SK-N-SH (cell line): ENCODE measurements around the gene MBTPS1. TPM values are rescaled to one million over a fixed set of nuclear protein-coding genes. Genes with fewer than 3 reads are reported as not detected.

Experiments
- CTCF ChIA-PET: fragments of 300-600, 350-600 bp; formaldehyde crosslinking; extraction: SDS; loops from one replicate; lab custom pipeline; 2021; lab: Yijun Ruan, JAX
- POLR2A ChIA-PET: fragments of 350-600 bp; sonication (Branson Sonifier 250); formaldehyde crosslinking; extraction: SDS; loops from one replicate; lab custom pipeline; 2020; ENCODE audit warnings: antibody characterized with exemption, inconsistent platforms; lab: Yijun Ruan, JAX
- DNase-seq: peaks from one replicate; pipeline ENCODE4 v3.0.0; 2012
- H2AFZ ChIP-seq: fragments of 200-600 bp; sonication (generic); 2 replicates; pipeline ENCODE4 v1.8.1; 2016; ENCODE audit warnings: antibody characterized with exemption, mild to moderate bottlenecking, low read depth
- H3F3A ChIP-seq: fragments of 200-600 bp; sonication (generic); replicated peaks from 2 replicates; pipeline ENCODE3; 2016; ENCODE audit warnings: antibody characterized with exemption, mild to moderate bottlenecking; ENCODE audit not compliant: insufficient read depth
- H3K27ac ChIP-seq, 2 experiments: fragments of 200-500 bp in 1 of 2; fragments of 200-600 bp in 1 of 2; sonication (Bioruptor generic) in 1 of 2; sonication (generic), shearing (Covaris generic) in 1 of 2; 2 replicates each; pipeline versions ENCODE4 v1.5.1 to v1.6.1; 2014 to 2016; ENCODE audit warnings: low read depth in 2 of 2, inconsistent platforms in 1 of 2, low read length in 1 of 2, mild to moderate bottlenecking in 1 of 2, mixed read lengths in 1 of 2
- H3K27me3 ChIP-seq: fragments of 200-600 bp; sonication (generic), shearing (Covaris generic); 2 replicates; pipeline ENCODE4 v1.6.1; 2016; ENCODE audit warnings: mixed run types; ENCODE audit not compliant: insufficient read depth
- H3K36me3 ChIP-seq, 2 experiments: fragments of 200-500 bp in 1 of 2; fragments of 200-600 bp in 1 of 2; sonication (Bioruptor generic) in 1 of 2; sonication (generic) in 1 of 2; replicated peaks in 1 of 2; 2 replicates each; pipeline versions ENCODE3 to v1.5.1; 2014 to 2016; ENCODE audit warnings: low read length in 1 of 2, mild to moderate bottlenecking in 1 of 2; ENCODE audit not compliant: insufficient read depth in 2 of 2, control insufficient read depth in 1 of 2
- H3K4me1 ChIP-seq, 2 experiments: fragments of 200-500 bp in 1 of 2; fragments of 200-600 bp in 1 of 2; sonication (Bioruptor generic) in 1 of 2; sonication (generic), shearing (Covaris generic) in 1 of 2; 2 replicates each; pipeline versions ENCODE4 v1.5.1 to v1.6.1; 2014 to 2016; ENCODE audit warnings: low read depth in 1 of 2, low read length in 1 of 2, mixed run types in 1 of 2; ENCODE audit not compliant: insufficient read depth in 2 of 2, control insufficient read depth in 1 of 2
- H3K4me2 ChIP-seq: fragments of 200-600 bp; sonication (generic), shearing (Covaris generic); 2 replicates; pipeline ENCODE4 v1.6.1; 2017; ENCODE audit warnings: mixed run types
- H3K4me3 ChIP-seq, 2 experiments: fragments of 200-500 bp in 1 of 2; fragments of 200-600 bp in 1 of 2; sonication (Bioruptor generic) in 1 of 2; sonication (generic), shearing (Covaris generic) in 1 of 2; 2 replicates each; pipeline versions ENCODE4 v1.5.1 to v1.8.1; 2014 to 2016; ENCODE audit warnings: low read depth in 2 of 2, inconsistent platforms in 1 of 2, low read length in 1 of 2, mild to moderate bottlenecking in 1 of 2, mixed read lengths in 1 of 2, moderate library complexity in 1 of 2
- H3K79me2 ChIP-seq: fragments of 200-600 bp; sonication (generic); 2 replicates; pipeline ENCODE4 v1.8.1; 2017; ENCODE audit warnings: mild to moderate bottlenecking; ENCODE audit not compliant: insufficient read depth
- H3K9ac ChIP-seq: fragments of 200-600 bp; sonication (generic); 2 replicates; pipeline ENCODE4 v1.6.1; 2017; ENCODE audit warnings: mixed run types
- H3K9me2 ChIP-seq: fragments of 200-600 bp; sonication (generic); 2 replicates; pipeline ENCODE4 v1.6.1; 2017; ENCODE audit warnings: mixed run types
- H3K9me3 ChIP-seq: fragments of 200-600 bp; sonication (generic); 2 replicates; pipeline ENCODE4 v1.6.1; 2017; ENCODE audit warnings: mixed run types, mild to moderate bottlenecking, moderate library complexity
- H4K20me1 ChIP-seq: fragments of 200-600 bp; sonication (generic); 2 replicates; pipeline ENCODE4 v1.6.1; 2017; ENCODE audit warnings: mild to moderate bottlenecking, mixed run types; ENCODE audit not compliant: insufficient read depth
- CHD2 ChIP-seq: fragments of 150-350 bp; IDR thresholded peaks from 2 replicates; pipeline ENCODE4 v1.6.1; 2018; ENCODE audit warnings: low read length; ENCODE audit not compliant: partially characterized antibody
- ELF1 ChIP-seq: IDR thresholded peaks from 2 replicates; pipeline ENCODE4 v1.4.0; 2012
- FOXJ3 ChIP-seq: sonication (generic); formaldehyde crosslinking; IDR thresholded peaks from 2 replicates; pipeline ENCODE4 v1.5.1; 2020; ENCODE audit warnings: mild to moderate bottlenecking, missing genetic modification reagents
- FOXM1 ChIP-seq: IDR thresholded peaks from 2 replicates; pipeline ENCODE4 v1.4.0; 2012; ENCODE audit warnings: low read depth, mild to moderate bottlenecking
- GABPA ChIP-seq: IDR thresholded peaks from 2 replicates; pipeline ENCODE4 v1.4.0; 2012; ENCODE audit warnings: low read depth, mild to moderate bottlenecking
- GATA2 ChIP-seq: sonication (generic); formaldehyde crosslinking; IDR thresholded peaks from 2 replicates; pipeline ENCODE4 v1.5.0; 2020; ENCODE audit warnings: mild to moderate bottlenecking, missing genetic modification reagents
- MXI1 ChIP-seq: IDR thresholded peaks from 2 replicates; pipeline ENCODE4 v1.6.1; 2012; ENCODE audit warnings: mild to moderate bottlenecking, low read depth, low read length, improper control_type of control experiment
- NFIC ChIP-seq: IDR thresholded peaks from 2 replicates; pipeline ENCODE4 v1.4.0; 2012; ENCODE audit warnings: borderline replicate concordance
- NRF1 ChIP-seq: IDR thresholded peaks from 2 replicates; pipeline ENCODE4 v1.6.1; 2012; ENCODE audit warnings: low read depth, mild to moderate bottlenecking, low read length
- POLR2AphosphoS5 ChIP-seq: IDR thresholded peaks from 2 replicates; pipeline ENCODE4 v1.6.1; 2012; ENCODE audit warnings: low read depth, low read length
- RAD21 ChIP-seq: IDR thresholded peaks from 2 replicates; pipeline ENCODE4 v1.6.1; 2012; ENCODE audit warnings: mild to moderate bottlenecking, low read length
- RCOR1 ChIP-seq: fragments of 150-350 bp; IDR thresholded peaks from 2 replicates; pipeline ENCODE4 v1.6.1; 2017; ENCODE audit warnings: antibody characterized with exemption, low read length
- RXRA ChIP-seq: IDR thresholded peaks from 2 replicates; pipeline ENCODE4 v1.4.0; 2012; ENCODE audit warnings: low read depth, mild to moderate bottlenecking, borderline replicate concordance
- YY1 ChIP-seq: IDR thresholded peaks from 2 replicates; pipeline ENCODE4 v1.4.0; 2012; ENCODE audit warnings: low read depth, mild to moderate bottlenecking
- WGBS: methylation state at CpG from one replicate; pipeline ENCODE4 v1.1.6; 2017; ENCODE audit warnings: low lambda C conversion rate; 5-methylcytosine and 5-hydroxymethylcytosine counted together
- polyA plus RNA-seq, 3 experiments: library from polyadenylated mRNA; depleted of rRNA; stranded (reverse); fragments of >200 nt; gene quantifications; 2 replicates each; pipeline ENCODE4 v1.2.3, GENCODE V29; 2012
- TF ChIP-seq, protein P1 (sequence below): fragments of 150-350 bp; IDR thresholded peaks from 2 replicates; pipeline ENCODE4 v1.6.1; 2016; ENCODE audit warnings: mild to moderate bottlenecking, low read depth, low read length
- TF ChIP-seq, protein P2 (sequence below): IDR thresholded peaks from 2 replicates; pipeline ENCODE4 v1.4.0; 2012; ENCODE audit warnings: low read depth, borderline replicate concordance
- TF ChIP-seq, protein P3 (sequence below): fragments of 200-600 bp; sonication (generic); IDR thresholded peaks from 2 replicates; pipeline ENCODE4 v1.6.1; 2017; ENCODE audit warnings: antibody characterized with exemption, mild to moderate bottlenecking, moderate library complexity

The MBTPS1 gene
- polyA plus RNA-seq, 1 of the 3 experiments (the other 2 are of a cell fraction) = 84.9 TPM

DNA sequence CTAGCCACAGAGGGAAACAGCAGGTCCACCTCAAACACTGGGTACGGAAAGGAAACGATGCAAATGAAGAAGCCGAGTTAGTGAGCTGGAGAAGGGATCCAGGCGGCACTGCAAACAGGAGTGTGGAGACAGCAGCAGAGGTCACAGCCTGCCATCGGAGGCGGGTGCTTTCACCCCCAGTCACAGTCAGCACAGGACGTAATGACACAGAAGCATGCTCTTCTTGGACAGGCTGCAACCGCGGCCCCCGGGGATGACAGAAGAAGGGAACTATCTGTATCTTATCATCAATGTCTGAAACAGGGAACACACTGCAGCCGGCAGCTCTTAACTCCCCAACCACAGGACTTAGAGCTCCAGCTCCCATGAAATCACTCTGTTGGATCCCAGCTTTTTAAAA lies 58.1 kb downstream of the MBTPS1 start:
- no peak for TF ChIP-seq RXRA
- no peak for TF ChIP-seq POLR2AphosphoS5
- TF ChIP-seq RAD21 = no peak
- no peak for TF ChIP-seq YY1
- TF ChIP-seq NRF1 = no peak
- TF ChIP-seq, protein P1, sequence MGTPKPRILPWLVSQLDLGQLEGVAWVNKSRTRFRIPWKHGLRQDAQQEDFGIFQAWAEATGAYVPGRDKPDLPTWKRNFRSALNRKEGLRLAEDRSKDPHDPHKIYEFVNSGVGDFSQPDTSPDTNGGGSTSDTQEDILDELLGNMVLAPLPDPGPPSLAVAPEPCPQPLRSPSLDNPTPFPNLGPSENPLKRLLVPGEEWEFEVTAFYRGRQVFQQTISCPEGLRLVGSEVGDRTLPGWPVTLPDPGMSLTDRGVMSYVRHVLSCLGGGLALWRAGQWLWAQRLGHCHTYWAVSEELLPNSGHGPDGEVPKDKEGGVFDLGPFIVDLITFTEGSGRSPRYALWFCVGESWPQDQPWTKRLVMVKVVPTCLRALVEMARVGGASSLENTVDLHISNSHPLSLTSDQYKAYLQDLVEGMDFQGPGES = no peak
- no peak for TF ChIP-seq GATA2 (CRISPR knock-in tag)
- no peak for TF ChIP-seq CHD2
- TF ChIP-seq, protein P2, sequence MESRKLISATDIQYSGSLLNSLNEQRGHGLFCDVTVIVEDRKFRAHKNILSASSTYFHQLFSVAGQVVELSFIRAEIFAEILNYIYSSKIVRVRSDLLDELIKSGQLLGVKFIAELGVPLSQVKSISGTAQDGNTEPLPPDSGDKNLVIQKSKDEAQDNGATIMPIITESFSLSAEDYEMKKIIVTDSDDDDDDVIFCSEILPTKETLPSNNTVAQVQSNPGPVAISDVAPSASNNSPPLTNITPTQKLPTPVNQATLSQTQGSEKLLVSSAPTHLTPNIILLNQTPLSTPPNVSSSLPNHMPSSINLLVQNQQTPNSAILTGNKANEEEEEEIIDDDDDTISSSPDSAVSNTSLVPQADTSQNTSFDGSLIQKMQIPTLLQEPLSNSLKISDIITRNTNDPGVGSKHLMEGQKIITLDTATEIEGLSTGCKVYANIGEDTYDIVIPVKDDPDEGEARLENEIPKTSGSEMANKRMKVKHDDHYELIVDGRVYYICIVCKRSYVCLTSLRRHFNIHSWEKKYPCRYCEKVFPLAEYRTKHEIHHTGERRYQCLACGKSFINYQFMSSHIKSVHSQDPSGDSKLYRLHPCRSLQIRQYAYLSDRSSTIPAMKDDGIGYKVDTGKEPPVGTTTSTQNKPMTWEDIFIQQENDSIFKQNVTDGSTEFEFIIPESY = no peak
- no peak for TF ChIP-seq FOXM1
- TF ChIP-seq GABPA = no peak
- TF ChIP-seq MXI1 = no peak
- no peak for TF ChIP-seq NFIC
- no peak for TF ChIP-seq ELF1
- TF ChIP-seq, protein P3, sequence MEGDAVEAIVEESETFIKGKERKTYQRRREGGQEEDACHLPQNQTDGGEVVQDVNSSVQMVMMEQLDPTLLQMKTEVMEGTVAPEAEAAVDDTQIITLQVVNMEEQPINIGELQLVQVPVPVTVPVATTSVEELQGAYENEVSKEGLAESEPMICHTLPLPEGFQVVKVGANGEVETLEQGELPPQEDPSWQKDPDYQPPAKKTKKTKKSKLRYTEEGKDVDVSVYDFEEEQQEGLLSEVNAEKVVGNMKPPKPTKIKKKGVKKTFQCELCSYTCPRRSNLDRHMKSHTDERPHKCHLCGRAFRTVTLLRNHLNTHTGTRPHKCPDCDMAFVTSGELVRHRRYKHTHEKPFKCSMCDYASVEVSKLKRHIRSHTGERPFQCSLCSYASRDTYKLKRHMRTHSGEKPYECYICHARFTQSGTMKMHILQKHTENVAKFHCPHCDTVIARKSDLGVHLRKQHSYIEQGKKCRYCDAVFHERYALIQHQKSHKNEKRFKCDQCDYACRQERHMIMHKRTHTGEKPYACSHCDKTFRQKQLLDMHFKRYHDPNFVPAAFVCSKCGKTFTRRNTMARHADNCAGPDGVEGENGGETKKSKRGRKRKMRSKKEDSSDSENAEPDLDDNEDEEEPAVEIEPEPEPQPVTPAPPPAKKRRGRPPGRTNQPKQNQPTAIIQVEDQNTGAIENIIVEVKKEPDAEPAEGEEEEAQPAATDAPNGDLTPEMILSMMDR = no peak
- TF ChIP-seq FOXJ3 (CRISPR knock-in tag) = no peak
- TF ChIP-seq RCOR1 = no peak
- Histone ChIP-seq H3K36me3 (peaks cover 42 to 88% of the 10 kb centered on the region in 2 experiments), H3K9me2 (no peaks in the 10 kb centered on the region), H2AFZ (no peak overlapping the region), H3K9me3 (no peaks in the 10 kb centered on the region), H4K20me1 (peaks cover 4% of the 10 kb centered on the region; the same call in 1 of the 2 replicates), H3K4me1 (peaks cover 0 to 16% of the 10 kb centered on the region in 2 experiments; a peak in 2 of 4 replicates), H3K27me3 (no peaks in the 10 kb centered on the region), H3K79me2 (no peaks in the 10 kb centered on the region), H3F3A (no peaks in the 10 kb centered on the region), H3K4me3 (no peak overlapping the region), H3K27ac (no peak overlapping the region), H3K4me2 (no peak overlapping the region), H3K9ac (no peak overlapping the region)
- WGBS = 92% methylated on average over 11 of the region's 11 CpGs
- DNase-seq = no peak
- ChIA-PET CTCF (interaction anchor here (0.6 to 21.4 kb wide), 7 partner anchors 11 to 129 kb away, joined by 3 to 470 read pairs (median 4); partner anchors contain the start of gene OSGIN1), POLR2A (interaction anchor here (0.8 kb wide), 1 partner anchor 12 kb away, joined by 3 read pairs; no protein-coding TSS in a partner anchor)
